ENCODE measurements around the gene ELAPOR1.

GRCh38 chr1:109099938-109100773, 13.8 kb upstream of the ELAPOR1 start:
- TF ChIP-seq CTCF (IDR thresholded peaks at IDR 0.05; ENCODE audit: low read length) = peak; percentile 62
- no peak for TF ChIP-seq EZH2 (optimal IDR thresholded peaks at IDR 0.05; ENCODE audit: low read depth, low read length)
- no peak for TF ChIP-seq EZH2phosphoT487 (IDR thresholded peaks at IDR 0.05; ENCODE audit: low read length)
